H1 (cell line): ENCODE measurements around the gene SORCS3. TPM values are rescaled to one million over a fixed set of nuclear protein-coding genes. Genes with fewer than 3 reads are reported as not detected.

ENCODE experiments used
- CTCF ChIA-PET: fragments of 300-600 bp; sonication (Branson Sonifier 250); formaldehyde crosslinking; loops from one replicate; lab custom pipeline; 2021; ENCODE audit not compliant: partially characterized antibody; lab: Charles Lee
- POLR2A ChIA-PET: fragments of 300-600 bp; sonication (Branson Sonifier 250); formaldehyde crosslinking; loops from one replicate; lab custom pipeline; 2021; ENCODE audit warnings: inconsistent platforms; ENCODE audit not compliant: partially characterized antibody; lab: Charles Lee
- DNase-seq, 2 experiments: peaks; one replicate each; pipeline versions ENCODE4 v3.0.0 to v3.0.0-alpha.2; 2010 to 2022; ENCODE audit warnings: low spot score in 2 of 2, low read depth in 1 of 2, mixed read lengths in 1 of 2
- FAIRE-seq: peaks from 2 replicates; lab custom pipeline; 2011; peaks lifted over from hg19 to GRCh38; lab: Jason Lieb, UNC
- H2AFZ ChIP-seq: 2 replicates; pipeline ENCODE4 v1.8.1; 2012; ENCODE audit warnings: low read length, inconsistent platforms
- H2AK5ac ChIP-seq: 2 replicates; pipeline ENCODE4 v1.6.1; 2013; ENCODE audit warnings: low read depth, low read length
- H2BK120ac ChIP-seq: replicated peaks from 2 replicates; pipeline ENCODE3; 2013; ENCODE audit warnings: low read depth, low read length, inconsistent platforms
- H2BK12ac ChIP-seq: 2 replicates; pipeline ENCODE4 v1.6.1; 2013; ENCODE audit warnings: low read depth, low read length
- H2BK15ac ChIP-seq: 2 replicates; pipeline ENCODE4 v1.6.1; 2013; ENCODE audit warnings: low read length
- H2BK20ac ChIP-seq: 2 replicates; pipeline ENCODE4 v1.6.1; 2013; ENCODE audit warnings: low read length
- H2BK5ac ChIP-seq: 2 replicates; pipeline ENCODE4 v1.6.1; 2013; ENCODE audit warnings: low read depth, low read length
- H3K14ac ChIP-seq: 2 replicates; pipeline ENCODE4 v1.6.1; 2013; ENCODE audit warnings: inconsistent platforms; ENCODE audit not compliant: insufficient read length
- H3K18ac ChIP-seq: 2 replicates; pipeline ENCODE4 v1.6.1; 2013; ENCODE audit warnings: low read length; ENCODE audit errors: extremely low read depth
- H3K23ac ChIP-seq: 2 replicates; pipeline ENCODE4 v1.6.1; 2013; ENCODE audit warnings: inconsistent platforms; ENCODE audit not compliant: insufficient read length
- H3K23me2 ChIP-seq: 2 replicates; pipeline ENCODE4 v1.6.1; 2013; ENCODE audit warnings: low read depth, low read length
- H3K27ac ChIP-seq: 2 replicates; pipeline ENCODE4 v1.6.1; 2011; ENCODE audit warnings: low read depth, low read length, inconsistent platforms
- H3K27me3 ChIP-seq, 4 experiments: replicated peaks in 1 of 4; 1 replicate in 1 of 4; 2 replicates in 3 of 4; pipeline versions ENCODE4 v1.6.1 to v1.8.1; 2011 to 2013; ENCODE audit warnings: low read length in 3 of 4, mild to moderate bottlenecking in 3 of 4, inconsistent platforms in 2 of 4, mixed read lengths in 2 of 4, moderate library complexity in 1 of 4; ENCODE audit not compliant: control insufficient read depth in 3 of 4, insufficient read depth in 3 of 4; ENCODE audit errors: extremely low read depth in 1 of 4
- H3K36me3 ChIP-seq, 4 experiments: 2 replicates each; pipeline versions ENCODE4 v1.6.1 to v1.8.1; 2011 to 2013; ENCODE audit warnings: mild to moderate bottlenecking in 4 of 4, low read length in 3 of 4, moderate library complexity in 2 of 4, control low read depth in 1 of 4, inconsistent platforms in 1 of 4; ENCODE audit not compliant: insufficient read depth in 4 of 4, control insufficient read depth in 2 of 4
- H3K4ac ChIP-seq: replicated peaks from 2 replicates; pipeline ENCODE3; 2013; ENCODE audit warnings: low read length, low read depth, mixed read lengths, inconsistent platforms; ENCODE audit not compliant: insufficient read length
- H3K4me1 ChIP-seq, 4 experiments: replicated peaks in 1 of 4; 1 replicate in 1 of 4; 2 replicates in 3 of 4; pipeline versions ENCODE4 v1.6.1 to v1.8.1; 2011 to 2013; ENCODE audit warnings: low read length in 3 of 4, inconsistent platforms in 2 of 4, mixed read lengths in 1 of 4; ENCODE audit not compliant: insufficient read depth in 4 of 4, control insufficient read depth in 3 of 4
- H3K4me2 ChIP-seq, 2 experiments: 2 replicates each; pipeline versions ENCODE4 v1.6.1 to v1.8.1; 2011 to 2013; ENCODE audit warnings: low read depth in 2 of 2, low read length in 2 of 2, control low read depth in 1 of 2, inconsistent platforms in 1 of 2, mild to moderate bottlenecking in 1 of 2; ENCODE audit not compliant: insufficient read depth in 1 of 2
- H3K4me3 ChIP-seq, 4 experiments: fragments of 200-600, 300-600 bp in 1 of 4; sonication (generic), shearing (Covaris generic), sonication (Bioruptor Twin) in 1 of 4; 2 replicates each; pipeline versions ENCODE4 v1.5.1 to v1.8.1; 2011 to 2016; ENCODE audit warnings: low read length in 4 of 4, low read depth in 3 of 4, control low read depth in 2 of 4, inconsistent platforms in 2 of 4, mild to moderate bottlenecking in 2 of 4, mixed read lengths in 1 of 4, moderate library complexity in 1 of 4; ENCODE audit not compliant: insufficient read depth in 2 of 4; ENCODE audit errors: extremely low read depth in 1 of 4
- H3K56ac ChIP-seq: replicated peaks from 2 replicates; pipeline ENCODE3; 2013; ENCODE audit warnings: low read depth, mild to moderate bottlenecking, mixed read lengths, low read length, inconsistent platforms; ENCODE audit not compliant: insufficient read length
- H3K79me1 ChIP-seq: 2 replicates; pipeline ENCODE4 v1.6.1; 2013; ENCODE audit warnings: low read depth, low read length, control low read depth
- H3K79me2 ChIP-seq, 2 experiments: 2 replicates each; pipeline versions ENCODE4 v1.6.1 to v1.8.1; 2012 to 2013; ENCODE audit warnings: low read length in 2 of 2, mild to moderate bottlenecking in 2 of 2, inconsistent platforms in 1 of 2; ENCODE audit not compliant: insufficient read depth in 2 of 2, control insufficient read depth in 1 of 2
- H3K9ac ChIP-seq, 4 experiments: replicated peaks in 1 of 4; 1 replicate in 1 of 4; 2 replicates in 3 of 4; pipeline versions ENCODE4 v1.6.1 to v1.8.1; 2011 to 2013; ENCODE audit warnings: low read depth in 3 of 4, low read length in 3 of 4, control low read depth in 2 of 4, mild to moderate bottlenecking in 2 of 4, moderate library complexity in 2 of 4, inconsistent platforms in 1 of 4; ENCODE audit errors: extremely low read depth in 1 of 4
- H3K9me3 ChIP-seq, 2 experiments: 2 replicates each; pipeline versions ENCODE4 v1.6.1 to v1.8.1; 2012 to 2013; ENCODE audit warnings: mild to moderate bottlenecking in 2 of 2, moderate library complexity in 2 of 2, control low read depth in 1 of 2, inconsistent platforms in 1 of 2, low read depth in 1 of 2, low read length in 1 of 2, mixed read lengths in 1 of 2; ENCODE audit not compliant: insufficient read depth in 2 of 2
- H4K20me1 ChIP-seq, 2 experiments: replicated peaks in 1 of 2; 2 replicates each; pipeline versions ENCODE3 to v1.8.1; 2011 to 2013; ENCODE audit warnings: inconsistent platforms in 2 of 2, low read length in 2 of 2, mild to moderate bottlenecking in 1 of 2; ENCODE audit not compliant: insufficient read depth in 2 of 2, control insufficient read depth in 1 of 2
- H4K5ac ChIP-seq: 2 replicates; pipeline ENCODE4 v1.6.1; 2013; ENCODE audit warnings: low read length, low read depth, mixed read lengths, inconsistent platforms; ENCODE audit not compliant: insufficient read length
- H4K8ac ChIP-seq: 2 replicates; pipeline ENCODE4 v1.8.0; 2013; ENCODE audit warnings: mild to moderate bottlenecking, moderate library complexity, low read length, inconsistent platforms; ENCODE audit not compliant: insufficient read depth; ENCODE audit errors: extremely low read depth
- H4K91ac ChIP-seq: replicated peaks from 2 replicates; pipeline ENCODE3; 2013; ENCODE audit warnings: low read length, mixed read lengths, inconsistent platforms; ENCODE audit not compliant: insufficient read length
- CBX8 ChIP-seq: fragments of 300-800, 300-1000 bp; sonication (generic); IDR thresholded peaks from 2 replicates; pipeline ENCODE4 v1.7.1; 2016; ENCODE audit warnings: low read depth, low read length, borderline replicate concordance
- CHD2 ChIP-seq: IDR thresholded peaks from 2 replicates; pipeline ENCODE4 v1.6.1; 2012; ENCODE audit warnings: low read length, improper control_type of control experiment
- CREB1 ChIP-seq: IDR thresholded peaks from 2 replicates; pipeline ENCODE4 v1.6.1; 2012; ENCODE audit warnings: inconsistent platforms
- CTBP2 ChIP-seq: IDR thresholded peaks from 2 replicates; pipeline ENCODE4 v1.7.0; 2011; ENCODE audit warnings: borderline replicate concordance, mild to moderate bottlenecking, moderate library complexity, mixed read lengths, low read length; ENCODE audit not compliant: insufficient read depth, insufficient read length
- EZH2 ChIP-seq: fragments of 200-600 bp; sonication (generic); IDR thresholded peaks from 2 replicates; pipeline ENCODE4 v1.7.1; 2012; ENCODE audit warnings: low read depth, mild to moderate bottlenecking, moderate library complexity, low read length, inconsistent platforms; ENCODE audit not compliant: severe bottlenecking
- GABPA ChIP-seq: IDR thresholded peaks from 2 replicates; pipeline ENCODE4 v1.6.1; 2011; ENCODE audit warnings: mild to moderate bottlenecking, low read length, moderate library complexity, borderline replicate concordance; ENCODE audit not compliant: insufficient read depth
- JUND ChIP-seq: IDR thresholded peaks from 2 replicates; pipeline ENCODE4 v1.6.1; 2011; ENCODE audit warnings: mild to moderate bottlenecking, improper control_type of control experiment, low read length
- TAF1 ChIP-seq: IDR thresholded peaks from 2 replicates; pipeline ENCODE4 v1.6.1; 2011; ENCODE audit warnings: mild to moderate bottlenecking, low read depth, low read length
- TAF7 ChIP-seq: optimal IDR thresholded peaks from 2 replicates; pipeline ENCODE3; 2011; ENCODE audit warnings: low read depth, mild to moderate bottlenecking, inconsistent platforms, low read length, moderate library complexity, borderline replicate concordance
- ZNF274 ChIP-seq: IDR thresholded peaks from 2 replicates; pipeline ENCODE4 v1.7.0; 2012; ENCODE audit warnings: low read length, borderline replicate concordance; ENCODE audit errors: extremely low read depth
- WGBS, 2 experiments: shearing (Covaris generic) in 1 of 2; methylation state at CpG; one replicate each; pipeline versions ENCODE4 v1.1.6 to v1.1.7; 2013 to 2015; ENCODE audit warnings: low lambda C conversion rate in 2 of 2, mixed read lengths in 2 of 2, inconsistent platforms in 1 of 2, low coverage in 1 of 2, missing lambda C conversion rate in 1 of 2; ENCODE audit not compliant: insufficient replicate concordance in 2 of 2, insufficient coverage in 1 of 2, insufficient read length in 1 of 2; ENCODE audit errors: extremely low coverage in 1 of 2, missing lambda C conversion rate in 1 of 2; 5-methylcytosine and 5-hydroxymethylcytosine counted together
- polyA plus RNA-seq, 7 experiments: library from polyadenylated mRNA; depleted of rRNA in 3 of 7; stranded (reverse) in 5 of 7; unstranded in 2 of 7; fragments of >200 nt in 5 of 7; fragments of 200-250 nt in 2 of 7; gene quantifications; 1 replicate in 5 of 7; 2 replicates in 1 of 7; 4 replicates in 1 of 7; pipeline versions ENCODE4 v1.2.1 to v1.2.3, GENCODE V29; 2011 to 2013; ENCODE audit warnings: missing spikeins in 2 of 7, mixed read lengths in 2 of 7
- total RNA-seq: library from RNA; stranded (reverse); fragmentation: NEBNext Ultra II Directional; extraction: Animal tissue kit (Norgen Biotek cat#: 25700); gene quantifications from 2 replicates; pipeline ENCODE4 v1.2.1, GENCODE V29; 2021
- TF ChIP-seq, protein P1 (sequence below): IDR thresholded peaks from 2 replicates; pipeline ENCODE4 v1.6.1; 2011; ENCODE audit warnings: low read depth, mild to moderate bottlenecking, low read length; ENCODE audit not compliant: insufficient read depth

The SORCS3 gene
- total and polyA plus RNA-seq, 2 of the 8 experiments (the other 6 are each of a cell fraction or from before 2014, with no cell fraction given), result 0.26 to 0.88 TPM

DNA sequence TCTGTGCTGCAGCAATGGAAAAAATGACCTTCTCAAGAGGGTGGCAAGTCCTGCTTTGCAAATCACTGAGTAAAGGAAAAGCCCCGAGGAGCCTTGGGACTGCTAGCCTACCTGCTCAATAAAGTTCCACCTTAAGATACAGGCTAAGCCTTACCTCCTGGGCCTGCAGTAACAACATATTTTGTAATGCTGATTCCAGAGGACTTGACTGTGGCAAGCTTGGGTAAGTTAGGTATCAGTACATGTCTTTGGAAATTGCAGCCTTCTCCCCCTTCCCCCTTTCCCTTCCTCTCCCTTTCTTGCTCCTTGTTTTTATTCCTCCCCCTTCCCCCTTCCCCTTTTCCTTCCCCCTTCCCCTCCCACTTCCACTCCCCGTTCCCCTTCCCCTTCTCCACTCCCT lies 126.2 kb downstream of the SORCS3 start:
- Histone ChIP-seq H3K18ac (no peak overlapping the region), H3K27me3 (no peaks in the 10 kb centered on the region; a peak in 3 of 7 replicates), H2BK120ac (no peak overlapping the region), H2AK5ac (no peak overlapping the region), H3K9me3 (no peaks in the 10 kb centered on the region), H3K9ac (no peak overlapping the region), H4K20me1 (no peaks in the 10 kb centered on the region), H3K4me3 (no peak overlapping the region), H3K14ac (no peak overlapping the region), H2BK5ac (no peak overlapping the region), H2BK20ac (no peak overlapping the region), H3K36me3 (no peaks in the 10 kb centered on the region), H4K91ac (no peak overlapping the region), H2BK15ac (no peak overlapping the region), H2AFZ (no peak overlapping the region), H3K27ac (no peak overlapping the region), H3K56ac (no peak overlapping the region), H3K4ac (no peak overlapping the region), H3K4me1 (peaks cover 0 to 2% (median 0%) of the 10 kb centered on the region in 4 experiments; a peak in 1 of 7 replicates), H3K4me2 (peak overlapping the region in 1 of 2 experiments; percentile 50; a peak in 2 of 4 replicates), H3K23ac (no peak overlapping the region), H4K5ac (no peak overlapping the region), H3K79me1 (no peaks in the 10 kb centered on the region; the same call in 1 of the 2 replicates), H2BK12ac (no peak overlapping the region), H4K8ac (no peak overlapping the region), H3K23me2 (no peaks in the 10 kb centered on the region), H3K79me2 (no peaks in the 10 kb centered on the region)
- 63% methylated on average over 1 of the region's 2 CpGs; no CpG with 5 or more reads in 1 of the 2 experiments for WGBS, 2 experiments
- ChIA-PET CTCF (interaction anchor here (1.1 to 2.4 kb wide), 5 partner anchors 10 to 153 kb away, joined by 3 to 9 read pairs (median 3); no protein-coding TSS in a partner anchor), POLR2A (no interaction called here)
- TF ChIP-seq JUND (no peak), TAF7 (no peak), ZNF274 (no peak), CBX8 (no peak), GABPA (no peak), CREB1 (no peak), CTBP2 (no peak), TAF1 (no peak), EZH2 (no peak), CHD2 (no peak)
- TF ChIP-seq, protein P1, sequence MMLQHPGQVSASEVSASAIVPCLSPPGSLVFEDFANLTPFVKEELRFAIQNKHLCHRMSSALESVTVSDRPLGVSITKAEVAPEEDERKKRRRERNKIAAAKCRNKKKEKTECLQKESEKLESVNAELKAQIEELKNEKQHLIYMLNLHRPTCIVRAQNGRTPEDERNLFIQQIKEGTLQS, result no peak
- FAIRE-seq, result peak; percentile 19
- no peak for DNase-seq
